Measurements from ENCODE around the gene THSD4.

Gene THSD4

DNA sequence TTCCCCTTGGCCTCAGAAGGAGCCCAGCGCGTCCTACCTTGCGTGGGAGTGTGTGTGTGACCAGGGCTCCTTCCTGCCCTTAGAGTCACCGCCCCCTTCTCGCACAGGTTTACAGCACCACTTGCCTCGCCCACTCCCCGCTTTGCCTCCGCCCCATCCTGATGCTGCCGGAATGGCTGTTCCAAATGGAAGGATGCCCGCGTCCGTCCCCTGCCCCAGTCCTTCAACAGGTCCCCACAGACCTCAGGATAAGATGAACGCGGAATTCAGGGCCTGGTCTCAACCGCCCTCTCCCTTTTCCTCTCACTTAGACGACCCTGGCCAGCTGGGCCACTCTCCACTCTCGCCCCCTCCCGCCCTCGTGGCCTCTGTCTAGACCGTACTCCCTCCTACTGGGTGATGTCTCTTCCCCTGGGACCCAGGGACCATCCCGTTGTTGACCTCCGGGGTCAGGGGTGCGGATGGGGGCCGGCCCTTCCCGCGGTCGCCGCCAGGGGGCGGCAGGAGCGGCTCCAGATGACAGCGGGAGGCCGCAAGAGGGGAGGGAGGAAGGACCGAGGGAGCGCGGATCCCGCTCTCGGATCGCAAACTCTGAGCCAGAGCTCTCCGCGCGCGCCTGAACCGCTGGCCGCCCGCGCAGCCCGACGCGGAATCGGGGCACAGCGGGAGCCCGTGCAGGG lies at the start of gene THSD4:
THSD4 (plus strand) TSS at position 585 of the 680 bp plus-strand sequence.
- POLR2A ChIA-PET, result no interaction called here
- TF ChIP-seq, protein P1, sequence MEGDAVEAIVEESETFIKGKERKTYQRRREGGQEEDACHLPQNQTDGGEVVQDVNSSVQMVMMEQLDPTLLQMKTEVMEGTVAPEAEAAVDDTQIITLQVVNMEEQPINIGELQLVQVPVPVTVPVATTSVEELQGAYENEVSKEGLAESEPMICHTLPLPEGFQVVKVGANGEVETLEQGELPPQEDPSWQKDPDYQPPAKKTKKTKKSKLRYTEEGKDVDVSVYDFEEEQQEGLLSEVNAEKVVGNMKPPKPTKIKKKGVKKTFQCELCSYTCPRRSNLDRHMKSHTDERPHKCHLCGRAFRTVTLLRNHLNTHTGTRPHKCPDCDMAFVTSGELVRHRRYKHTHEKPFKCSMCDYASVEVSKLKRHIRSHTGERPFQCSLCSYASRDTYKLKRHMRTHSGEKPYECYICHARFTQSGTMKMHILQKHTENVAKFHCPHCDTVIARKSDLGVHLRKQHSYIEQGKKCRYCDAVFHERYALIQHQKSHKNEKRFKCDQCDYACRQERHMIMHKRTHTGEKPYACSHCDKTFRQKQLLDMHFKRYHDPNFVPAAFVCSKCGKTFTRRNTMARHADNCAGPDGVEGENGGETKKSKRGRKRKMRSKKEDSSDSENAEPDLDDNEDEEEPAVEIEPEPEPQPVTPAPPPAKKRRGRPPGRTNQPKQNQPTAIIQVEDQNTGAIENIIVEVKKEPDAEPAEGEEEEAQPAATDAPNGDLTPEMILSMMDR (IDR thresholded peaks at IDR 0.05; ENCODE audit: control extremely low read depth, extremely low read depth, low read depth, missing control alignments), result peak; percentile 82
- peak; percentile 88 for DNase-seq (ENCODE audit: extremely low spot score)
- CTCF ChIA-PET, result interaction anchor here (0.6 to 2.2 kb wide), 7 partner anchors 9 to 325 kb away, joined by 3 to 6 read pairs (median 4); no protein-coding TSS in a partner anchor

GRCh38 chr15:71066983-71067382 lies 48.3 kb upstream of the THSD4 start:
- CTCF ChIA-PET, result interaction anchor here (1.3 kb wide), 1 partner anchor 120 kb away, joined by 3 read pairs; no protein-coding TSS in a partner anchor
- POLR2A ChIA-PET, result no interaction called here
- TF ChIP-seq, protein P1 (IDR thresholded peaks at IDR 0.05; ENCODE audit: control extremely low read depth, extremely low read depth, low read depth, missing control alignments), result no peak
- DNase-seq (ENCODE audit: extremely low spot score), result no peak

- DNase-seq (ENCODE audit: extremely low spot score), result no peak
- ChIA-PET CTCF (no interaction called here), POLR2A (no interaction called here)
- TF ChIP-seq, protein P1 (IDR thresholded peaks at IDR 0.05; ENCODE audit: control extremely low read depth, extremely low read depth, low read depth, missing control alignments), result no peak
Observed at GRCh38 chr15:71069693-71070092, 45.6 kb upstream of the THSD4 start.

GRCh38 chr15:71071529-71071928 lies 43.7 kb upstream of the THSD4 start:
- ChIA-PET CTCF (no interaction called here), POLR2A (no interaction called here)
- TF ChIP-seq, protein P1 (IDR thresholded peaks at IDR 0.05; ENCODE audit: control extremely low read depth, extremely low read depth, low read depth, missing control alignments), result no peak
- no peak for DNase-seq (ENCODE audit: extremely low spot score)

- no peak for DNase-seq (ENCODE audit: extremely low spot score)
- ChIA-PET CTCF (interaction anchor here (1.4 kb wide), 1 partner anchor 35 kb away, joined by 4 read pairs; no protein-coding TSS in a partner anchor), POLR2A (no interaction called here)
- TF ChIP-seq, protein P1 (IDR thresholded peaks at IDR 0.05; ENCODE audit: control extremely low read depth, extremely low read depth, low read depth, missing control alignments), result no peak
Observed at GRCh38 chr15:71072423-71072822, 42.8 kb upstream of the THSD4 start.

DNA sequence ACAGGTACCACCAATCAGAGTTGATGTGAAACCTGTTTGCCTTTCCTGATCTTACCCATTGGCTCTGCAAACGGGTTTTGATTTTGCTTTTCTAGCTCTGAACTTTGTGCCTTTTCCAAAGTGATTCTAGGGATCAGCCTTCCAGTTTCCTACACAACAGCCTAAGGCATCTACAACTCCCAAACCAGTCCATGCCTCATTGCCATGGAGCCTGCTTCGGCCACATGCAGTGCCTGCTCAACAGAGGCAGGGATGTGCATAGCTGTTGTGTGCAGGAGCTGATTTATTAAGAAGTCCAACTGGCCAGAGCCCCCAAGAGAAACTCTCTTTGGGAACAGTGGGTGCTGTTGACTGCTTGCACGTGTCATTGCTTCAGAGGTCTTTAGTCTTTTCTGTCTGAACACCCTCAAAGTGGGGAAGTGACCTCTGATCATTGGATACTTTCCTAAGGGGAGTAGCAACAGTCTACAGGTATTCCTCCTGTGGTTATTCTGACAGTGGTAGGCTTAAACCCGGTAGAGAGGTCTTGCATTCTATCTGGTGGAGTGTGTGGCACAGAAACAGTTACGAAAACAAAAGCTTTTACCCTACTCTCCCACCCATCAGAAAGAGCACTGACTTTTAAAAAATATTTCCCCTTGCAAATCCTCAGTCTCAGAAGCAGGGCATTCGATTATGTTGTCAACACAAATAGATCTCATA lies 36.6 kb upstream of the THSD4 start:
- CTCF ChIA-PET, result no interaction called here
- no peak for DNase-seq (ENCODE audit: extremely low spot score)
- TF ChIP-seq, protein P1 (IDR thresholded peaks at IDR 0.05; ENCODE audit: control extremely low read depth, extremely low read depth, low read depth, missing control alignments), result no peak
- POLR2A ChIA-PET, result no interaction called here

Measured in GM10248 (cell line).